ENCODE results near the gene SLC35D1. TPM values are rescaled to one million over a fixed set of nuclear protein-coding genes. Genes with fewer than 3 reads are reported as not detected.

Gene SLC35D1
- total RNA-seq, 6 donors from 2014 or later = 1.4 to 8.6 (median 5.4) TPM

DNA sequence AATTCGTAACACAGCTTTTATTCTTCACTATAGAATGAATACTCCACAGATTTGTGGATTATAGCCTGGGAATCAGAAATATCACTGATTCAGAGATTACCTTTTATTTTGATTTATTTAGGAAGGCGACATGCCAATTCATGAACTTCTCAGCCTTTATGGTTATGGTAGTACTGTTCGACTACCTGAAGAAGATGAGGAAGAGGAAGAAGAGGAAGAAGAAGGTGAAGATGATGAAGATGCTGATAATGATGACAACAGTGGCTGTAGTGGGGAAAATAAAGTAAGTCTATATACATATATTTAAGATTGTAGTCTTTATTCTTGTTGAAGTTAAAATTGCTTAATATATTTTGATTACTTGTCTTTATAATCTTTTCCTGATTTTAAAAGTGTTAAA, 96.0 kb downstream of the SLC35D1 start:
- H3K36me3 ChIP-seq = peaks cover 19 to 81% (median 22%) of the 10 kb centered on the region in 4 donors
- no peak overlapping the region for H3K27ac ChIP-seq
- H3K9me3 ChIP-seq = no peaks in the 10 kb centered on the region
- DNase-seq (no peak), ATAC-seq (ENCODE audit: low FRiP score in 2 of 2) (no peak)
- WGBS, 2 donors = 94 to 95% methylated on average over 3 of the region's 3 CpGs
- H3K4me3 ChIP-seq = no peak overlapping the region
- TF ChIP-seq, protein P1, sequence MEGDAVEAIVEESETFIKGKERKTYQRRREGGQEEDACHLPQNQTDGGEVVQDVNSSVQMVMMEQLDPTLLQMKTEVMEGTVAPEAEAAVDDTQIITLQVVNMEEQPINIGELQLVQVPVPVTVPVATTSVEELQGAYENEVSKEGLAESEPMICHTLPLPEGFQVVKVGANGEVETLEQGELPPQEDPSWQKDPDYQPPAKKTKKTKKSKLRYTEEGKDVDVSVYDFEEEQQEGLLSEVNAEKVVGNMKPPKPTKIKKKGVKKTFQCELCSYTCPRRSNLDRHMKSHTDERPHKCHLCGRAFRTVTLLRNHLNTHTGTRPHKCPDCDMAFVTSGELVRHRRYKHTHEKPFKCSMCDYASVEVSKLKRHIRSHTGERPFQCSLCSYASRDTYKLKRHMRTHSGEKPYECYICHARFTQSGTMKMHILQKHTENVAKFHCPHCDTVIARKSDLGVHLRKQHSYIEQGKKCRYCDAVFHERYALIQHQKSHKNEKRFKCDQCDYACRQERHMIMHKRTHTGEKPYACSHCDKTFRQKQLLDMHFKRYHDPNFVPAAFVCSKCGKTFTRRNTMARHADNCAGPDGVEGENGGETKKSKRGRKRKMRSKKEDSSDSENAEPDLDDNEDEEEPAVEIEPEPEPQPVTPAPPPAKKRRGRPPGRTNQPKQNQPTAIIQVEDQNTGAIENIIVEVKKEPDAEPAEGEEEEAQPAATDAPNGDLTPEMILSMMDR (IDR thresholded peaks at IDR 0.05) = no peak
- H3K27me3 ChIP-seq = no peaks in the 10 kb centered on the region
- peaks cover 0 to 3% (median 0%) of the 10 kb centered on the region in 4 donors for H3K4me1 ChIP-seq

DNA sequence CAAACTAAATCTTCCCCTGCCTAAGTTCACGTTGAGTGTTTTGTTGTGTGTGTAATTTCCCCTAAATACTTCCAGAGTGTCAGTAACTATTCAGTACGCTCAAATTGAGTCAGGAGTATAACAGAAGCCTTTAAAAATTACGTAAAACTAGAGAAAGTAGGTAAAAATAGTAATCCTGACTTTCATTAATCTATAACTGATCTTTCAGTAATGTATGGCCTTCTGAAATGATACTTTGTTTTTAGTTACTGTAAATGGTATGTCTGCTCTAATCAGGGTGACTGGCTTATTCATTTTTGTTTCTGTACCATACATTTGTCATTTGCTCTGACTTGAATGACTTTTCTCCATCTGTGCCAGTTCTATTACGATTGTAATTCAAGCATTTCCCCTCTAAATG, 99.7 kb downstream of the SLC35D1 start:
- no peak for DNase-seq
- no peak for ATAC-seq (ENCODE audit: low FRiP score in 2 of 2)
- Histone ChIP-seq H3K27me3 (no peaks in the 10 kb centered on the region), H3K4me3 (no peak overlapping the region), H3K36me3 (peaks cover 5 to 78% (median 26%) of the 10 kb centered on the region in 4 donors), H3K9me3 (no peaks in the 10 kb centered on the region), H3K27ac (no peak overlapping the region), H3K4me1 (peaks cover 0 to 3% (median 0%) of the 10 kb centered on the region in 4 donors)
- WGBS, 2 donors = 86 to 90% methylated on average over 4 of the region's 4 CpGs
- TF ChIP-seq EP300 (IDR thresholded peaks at IDR 0.05) (no peak), POLR2AphosphoS5 (IDR thresholded peaks at IDR 0.05) (no peak), POLR2A (IDR thresholded peaks at IDR 0.05) (no peak)
- TF ChIP-seq, protein P1 (IDR thresholded peaks at IDR 0.05) = no peak

DNA sequence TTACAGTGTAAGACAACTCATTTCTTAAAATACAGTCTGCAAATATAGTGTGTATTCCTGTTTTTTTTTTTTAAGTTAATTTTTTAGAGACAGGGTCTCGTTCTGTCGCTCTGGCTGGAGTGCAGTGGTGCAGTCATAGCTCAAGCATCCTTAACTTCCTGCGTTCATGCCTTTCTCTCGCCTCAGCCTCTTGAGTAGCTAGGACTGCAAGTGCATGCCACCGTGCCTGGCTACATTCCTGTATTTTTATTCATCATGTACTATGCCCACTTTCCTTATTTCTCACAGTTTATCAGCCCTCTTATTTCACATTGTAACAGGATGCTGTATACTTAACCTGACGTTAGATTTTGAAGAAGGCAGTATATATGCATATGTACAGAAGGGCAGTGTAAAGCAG, 102.4 kb downstream of the SLC35D1 start:
- Histone ChIP-seq H3K4me3 (no peak overlapping the region), H3K9me3 (no peaks in the 10 kb centered on the region), H3K4me1 (peaks cover 6 to 10% (median 10%) of the 10 kb centered on the region in 4 donors), H3K27ac (no peak overlapping the region), H3K36me3 (peaks cover 0 to 86% (median 29%) of the 10 kb centered on the region in 4 donors), H3K27me3 (no peaks in the 10 kb centered on the region)
- no peak for ATAC-seq (ENCODE audit: low FRiP score in 2 of 2)
- TF ChIP-seq, protein P1 (IDR thresholded peaks at IDR 0.05) = no peak
- no peak for TF ChIP-seq POLR2AphosphoS5 (IDR thresholded peaks at IDR 0.05)
- no peak for TF ChIP-seq EP300 (IDR thresholded peaks at IDR 0.05)
- TF ChIP-seq POLR2A (IDR thresholded peaks at IDR 0.05) = no peak
- 90 to 93% methylated on average over 6 of the region's 6 CpGs for WGBS, 2 donors
- no peak for DNase-seq

Small RNAs within 50 kb of the gene (small RNA-seq; reads per million reads assigned to genes)
- gene RF00322 = 0 reads per million in 4 donors

Other genes with a start within 250 kb of the SLC35D1 start
- gene DNAI4, start 129.3 kb downstream of the SLC35D1 start, total RNA-seq = 10 to 100 TPM in 3 of 6 donors, 1 to 10 TPM in 3; 7.3 to 32.5 (median 10.3) TPM
- gene MIER1, start 129.2 kb downstream of the SLC35D1 start, total RNA-seq = 10 to 100 TPM; 16.9 to 56.4 (median 28.5) TPM
- 1 to 10 TPM in 3 of 6 donors, under 1 TPM in 2, not detected in 1; 0.61 to 9.2 (median 1.0) TPM for gene C1orf141, start 80.8 kb upstream of the SLC35D1 start, total RNA-seq
- gene IL23R, start 112.3 kb upstream of the SLC35D1 start, total RNA-seq = under 1 TPM in 4 of 6 donors, not detected in 2; 0.29 to 0.79 (median 0.37) TPM

Data from upper lobe of left lung (tissue), 6 donors.